Skin epidermis (tissue), 12 donors: ENCODE results near the gene MED31.
"Not testable (repeated sequence)": the region's sequence is repeated elsewhere in the genome, so short reads cannot be mapped to it uniquely, and the experiment has no call there.

Experiments used
- H3K27ac ChIP-seq, 21 experiments: fragments of 200-600 bp; sonication (generic) in 11 of 21; one replicate each; pipeline ENCODE4 v1.5.0; 2020; ENCODE audit warnings: mild to moderate bottlenecking in 3 of 21, inconsistent platforms in 2 of 21, moderate library complexity in 2 of 21
- H3K4me3 ChIP-seq, 7 experiments: fragments of 200-600 bp; sonication (generic) in 2 of 7; one replicate each; pipeline ENCODE4 v1.5.0; 2020; ENCODE audit warnings: inconsistent platforms in 2 of 7, mild to moderate bottlenecking in 2 of 7, moderate library complexity in 1 of 7

The MED31 gene

GRCh38 chr17:6651354-6651918 lies at the start of gene MED31, which contains the start of gene C17orf100:
Gene MED31 (minus strand): TSS chr17:6651605. CDS start chr17:6651528, 77 bp downstream.
Gene C17orf100 (plus strand): TSS chr17:6651762. CDS start chr17:6651914, 152 bp downstream.
- Histone ChIP-seq H3K4me3 (peak within 1 kb of the TSS; percentile 53 to 87 (median 68)), H3K27ac (peak within 1 kb of the TSS; percentile 55 to 93 (median 83))

- no peak overlapping the region for H3K4me3 ChIP-seq
- no peak overlapping the region for H3K27ac ChIP-seq
Observed at GRCh38 chr17:6700948-6701307, 49.5 kb upstream of the MED31 start.

- no peak overlapping the region for H3K27ac ChIP-seq
Observed at GRCh38 chr17:6699997-6700947, 48.9 kb upstream of the MED31 start.

GRCh38 chr17:6698004-6698403 lies 46.6 kb upstream of the MED31 start:
- no peak overlapping the region for H3K4me3 ChIP-seq
- no peak overlapping the region for H3K27ac ChIP-seq

More at GRCh38 chr17:6699997-6700947, 48.9 kb upstream of the MED31 start:
- H3K4me3 ChIP-seq = no peak overlapping the region

GRCh38 chr17:6696906-6697305 lies 45.5 kb upstream of the MED31 start:
- Histone ChIP-seq H3K4me3 (no peak overlapping the region), H3K27ac (no peak overlapping the region)

- H3K4me3 ChIP-seq = no peak overlapping the region
- no peak overlapping the region for H3K27ac ChIP-seq
Observed at GRCh38 chr17:6695565-6695964, 44.2 kb upstream of the MED31 start.

GRCh38 chr17:6695051-6695450 lies 43.6 kb upstream of the MED31 start:
- Histone ChIP-seq H3K4me3 (no peak overlapping the region), H3K27ac (no peak overlapping the region)

- H3K4me3 ChIP-seq, H3K27ac ChIP-seq: not testable (repeated sequence)
Observed at GRCh38 chr17:6691958-6692357, 40.6 kb upstream of the MED31 start.

- Histone ChIP-seq H3K4me3 (no peak overlapping the region), H3K27ac (no peak overlapping the region)
Observed at GRCh38 chr17:6691546-6691945, 40.1 kb upstream of the MED31 start.

GRCh38 chr17:6690641-6691040 lies 39.2 kb upstream of the MED31 start:
- no peak overlapping the region for H3K4me3 ChIP-seq

GRCh38 chr17:6688944-6689343 lies 37.5 kb upstream of the MED31 start:
- Histone ChIP-seq H3K27ac (no peak overlapping the region), H3K4me3 (no peak overlapping the region)

More at GRCh38 chr17:6690641-6691040, 39.2 kb upstream of the MED31 start:
- no peak overlapping the region for H3K27ac ChIP-seq

GRCh38 chr17:6686026-6686425 lies 34.6 kb upstream of the MED31 start:
- Histone ChIP-seq H3K4me3 (no peak overlapping the region), H3K27ac (no peak overlapping the region)

GRCh38 chr17:6684881-6685767 lies 33.7 kb upstream of the MED31 start:
- H3K4me3 ChIP-seq = no peak overlapping the region
- no peak overlapping the region for H3K27ac ChIP-seq

GRCh38 chr17:6684460-6684783 lies 33.0 kb upstream of the MED31 start:
- Histone ChIP-seq H3K4me3 (no peak overlapping the region), H3K27ac (no peak overlapping the region)

- H3K27ac ChIP-seq = no peak overlapping the region
- H3K4me3 ChIP-seq = no peak overlapping the region
Observed at GRCh38 chr17:6683730-6684459, 32.5 kb upstream of the MED31 start.

GRCh38 chr17:6683081-6683684 lies 31.8 kb upstream of the MED31 start:
- no peak overlapping the region for H3K4me3 ChIP-seq
- H3K27ac ChIP-seq = no peak overlapping the region

- H3K4me3 ChIP-seq = no peak overlapping the region
- no peak overlapping the region for H3K27ac ChIP-seq
Observed at GRCh38 chr17:6682339-6682738, 30.9 kb upstream of the MED31 start.

GRCh38 chr17:6681671-6682070 lies 30.3 kb upstream of the MED31 start:
- Histone ChIP-seq H3K27ac (no peak overlapping the region), H3K4me3 (no peak overlapping the region)

GRCh38 chr17:6681176-6681575 lies 29.8 kb upstream of the MED31 start:
- Histone ChIP-seq H3K27ac (no peak overlapping the region), H3K4me3 (no peak overlapping the region)
